Gastrocnemius medialis (tissue), 4 donors: ENCODE measurements around the gene CDAN1. TPM values are rescaled to one million over a fixed set of nuclear protein-coding genes. Genes with fewer than 3 reads are reported as not detected.

ENCODE experiments used
- ATAC-seq, 2 donors: fragments of 150-250 bp; one replicate each; pipeline ENCODE4 v1.9.1; 2016
- DNase-seq, 2 donors: peaks; one replicate each; pipeline ENCODE4 v3.0.0-alpha.2; 2019
- H3K27ac ChIP-seq, 4 donors: fragments of 200-600 bp; sonication (generic); 1 replicate in 1 of 4; 2 replicates in 3 of 4; pipeline ENCODE4 v1.5.1; 2016 to 2018; ENCODE audit warnings: mild to moderate bottlenecking in 2 of 4, moderate library complexity in 1 of 4
- H3K27me3 ChIP-seq, 3 donors: fragments of 200-600 bp; sonication (generic) in 2 of 3; 1 replicate in 1 of 3; 2 replicates in 2 of 3; pipeline versions ENCODE4 v1.5.1 to v1.6.0; 2016 to 2019; ENCODE audit warnings: mild to moderate bottlenecking in 1 of 3, moderate library complexity in 1 of 3
- H3K36me3 ChIP-seq, 2 donors: fragments of 200-600 bp; sonication (generic) in 1 of 2; one replicate each; pipeline ENCODE4 v1.5.1; 2017 to 2018
- H3K4me1 ChIP-seq, 2 donors: fragments of 200-600 bp; sonication (generic) in 1 of 2; one replicate each; pipeline ENCODE4 v1.5.1; 2016 to 2017; ENCODE audit warnings: mild to moderate bottlenecking in 2 of 2
- H3K4me3 ChIP-seq, 4 donors: fragments of 200-600 bp; sonication (generic) in 3 of 4; 1 replicate in 1 of 4; 2 replicates in 3 of 4; pipeline ENCODE4 v1.5.1; 2016 to 2019; ENCODE audit warnings: mild to moderate bottlenecking in 2 of 4
- H3K9me3 ChIP-seq, 3 donors: fragments of 200-600 bp; sonication (generic) in 2 of 3; 1 replicate in 1 of 3; 2 replicates in 2 of 3; pipeline ENCODE4 v1.5.1; 2016 to 2019
- CTCF ChIP-seq, 5 experiments: fragments of 450-650 bp in 3 of 5; fragments of 200-600 bp in 2 of 5; sonication (generic) in 2 of 5; IDR thresholded peaks in 4 of 5; conservative IDR thresholded peaks in 1 of 5; 1 replicate in 4 of 5; 2 replicates in 1 of 5; pipeline ENCODE4 v1.5.1; 2016 to 2019; ENCODE audit warnings: antibody characterized with exemption in 5 of 5, mild to moderate bottlenecking in 3 of 5, moderate library complexity in 3 of 5
- POLR2A ChIP-seq, 2 donors: fragments of 450-650 bp; IDR thresholded peaks; one replicate each; pipeline ENCODE4 v1.6.1; 2017; ENCODE audit warnings: antibody characterized with exemption in 2 of 2, mild to moderate bottlenecking in 2 of 2, moderate library complexity in 2 of 2
- in situ Hi-C, 4 donors: fragments of 200-750 bp; cut with MboI; loops; one replicate each; pipeline versions ENCODE4 v1.15.0 to v1.8.0; 2017; ENCODE audit warnings: low sequenced_read_pairs in 4 of 4
- intact Hi-C: fragments of 100-400 bp; cut with DNase I; formaldehyde crosslinking; loops from one replicate; pipeline ENCODE4 v1.15.1; 2023; ENCODE audit warnings: low total_unique reads
- total RNA-seq, 4 donors: library from RNA; depleted of rRNA; stranded (reverse); fragments of >200 nt; gene quantifications; one replicate each; pipeline versions ENCODE4 v1.1.0 to v1.2.3, GENCODE V29; 2016

The CDAN1 gene
- total RNA-seq, 4 donors from 2014 or later, result 4.2 to 5.9 (median 5.1) TPM

- no peak for ATAC-seq
- in situ Hi-C loops (no loop called here), intact Hi-C loops (no loop called here)
- Histone ChIP-seq H3K27ac (no peak overlapping the region), H3K27me3 (no peaks in the 10 kb centered on the region), H3K4me3 (no peak overlapping the region), H3K9me3 (no peaks in the 10 kb centered on the region), H3K4me1 (no peaks in the 10 kb centered on the region), H3K36me3 (peaks cover 0 to 3% of the 10 kb centered on the region in 2 donors)
- TF ChIP-seq CTCF (IDR thresholded peaks at IDR 0.05 in 4 of 5, conservative IDR thresholded peaks at IDR 0.05 in 1 of 5), result no peak
- TF ChIP-seq POLR2A (IDR thresholded peaks at IDR 0.05), result no peak
- no peak for DNase-seq
Observed at GRCh38 chr15:42693942-42694341, 43.0 kb downstream of the CDAN1 start.

- Histone ChIP-seq H3K9me3 (no peaks in the 10 kb centered on the region), H3K27me3 (no peaks in the 10 kb centered on the region), H3K27ac (no peak overlapping the region), H3K4me1 (no peaks in the 10 kb centered on the region), H3K4me3 (no peak overlapping the region), H3K36me3 (peaks cover 0 to 3% of the 10 kb centered on the region in 2 donors)
- in situ Hi-C loops, result no loop called here
- ATAC-seq (no peak), DNase-seq (no peak)
- TF ChIP-seq POLR2A (IDR thresholded peaks at IDR 0.05) (no peak), CTCF (IDR thresholded peaks at IDR 0.05 in 4 of 5, conservative IDR thresholded peaks at IDR 0.05 in 1 of 5) (no peak)
- intact Hi-C loops, result no loop called here
Observed at GRCh38 chr15:42693496-42693895, 43.4 kb downstream of the CDAN1 start.

- H3K4me3 ChIP-seq, result no peak overlapping the region
- TF ChIP-seq CTCF (IDR thresholded peaks at IDR 0.05 in 4 of 5, conservative IDR thresholded peaks at IDR 0.05 in 1 of 5) (no peak), POLR2A (IDR thresholded peaks at IDR 0.05) (no peak)
- H3K36me3 ChIP-seq, result peaks cover 0 to 3% of the 10 kb centered on the region in 2 donors
- H3K27me3 ChIP-seq, result no peaks in the 10 kb centered on the region
- in situ Hi-C loops (no loop called here), intact Hi-C loops (no loop called here)
- ATAC-seq (no peak), DNase-seq (no peak)
- no peaks in the 10 kb centered on the region for H3K4me1 ChIP-seq
- no peak overlapping the region for H3K27ac ChIP-seq
- no peaks in the 10 kb centered on the region for H3K9me3 ChIP-seq
Observed at GRCh38 chr15:42692997-42693396, 43.9 kb downstream of the CDAN1 start.

GRCh38 chr15:42692536-42692935 lies 44.4 kb downstream of the CDAN1 start:
- intact Hi-C loops (no loop called here), in situ Hi-C loops (no loop called here)

More at GRCh38 chr15:42692536-42692935, 44.4 kb downstream of the CDAN1 start:
- no peak overlapping the region for H3K27ac ChIP-seq
- no peaks in the 10 kb centered on the region for H3K27me3 ChIP-seq
- no peak overlapping the region for H3K4me3 ChIP-seq
- no peaks in the 10 kb centered on the region for H3K4me1 ChIP-seq
- DNase-seq (no peak), ATAC-seq (no peak)
- peaks cover 0 to 3% of the 10 kb centered on the region in 2 donors for H3K36me3 ChIP-seq
- H3K9me3 ChIP-seq, result no peaks in the 10 kb centered on the region
- TF ChIP-seq CTCF (IDR thresholded peaks at IDR 0.05 in 4 of 5, conservative IDR thresholded peaks at IDR 0.05 in 1 of 5) (no peak), POLR2A (IDR thresholded peaks at IDR 0.05) (no peak)
